K562 (cell line): ENCODE data around the gene LSR. TPM values are rescaled to one million over a fixed set of nuclear protein-coding genes. Genes with fewer than 3 reads are reported as not detected.
A peak's percentile ranks its signal among the peaks of the same experiment; 100 is the strongest.

ENCODE experiments used
- EP300 ChIP-seq: IDR thresholded peaks from 2 replicates; pipeline ENCODE4 v1.6.1; 2012; ENCODE audit warnings: low read length, improper control_type of control experiment
- GTF3C2 ChIP-seq: IDR thresholded peaks from 3 replicates; pipeline ENCODE4 v1.6.1; 2011; ENCODE audit warnings: borderline replicate concordance, mild to moderate bottlenecking, moderate library complexity; ENCODE audit not compliant: insufficient read length; ENCODE audit errors: extremely low read depth
- KHSRP ChIP-seq: fragments of 450-650 bp; IDR thresholded peaks from 2 replicates; pipeline ENCODE4 v1.6.1; 2017
- MGA ChIP-seq: fragments of 450-650 bp; IDR thresholded peaks from 2 replicates; pipeline ENCODE4 v1.6.1; 2016; ENCODE audit warnings: mild to moderate bottlenecking, moderate library complexity
- NFE2 ChIP-seq: IDR thresholded peaks from 2 replicates; pipeline ENCODE4 v1.6.1; 2014; ENCODE audit warnings: antibody characterized with exemption, low read depth
- TSC22D4 ChIP-seq: fragments of 450-650 bp; IDR thresholded peaks from 2 replicates; pipeline ENCODE4 v1.6.1; 2016; ENCODE audit warnings: missing genetic modification characterization, missing biosample characterization, control low read depth
- UBTF ChIP-seq, 2 experiments: IDR thresholded peaks; 2 replicates each; pipeline ENCODE4 v1.6.1; 2012; ENCODE audit warnings: improper control_type of control experiment in 2 of 2, low read depth in 2 of 2, low read length in 2 of 2, borderline replicate concordance in 1 of 2
- USF2 ChIP-seq: sonication (generic); formaldehyde crosslinking; IDR thresholded peaks from 2 replicates; pipeline ENCODE4 v1.5.0; 2020; ENCODE audit warnings: missing genetic modification reagents
- polyA plus RNA-seq, 8 experiments: library from polyadenylated mRNA; depleted of rRNA in 4 of 8; stranded (reverse) in 5 of 8; unstranded in 3 of 8; fragments of >200 nt; fragmentation: Nextera tagmentation in 2 of 8; fragmentation: Illumina TruSeq in 1 of 8; extraction: Ambion mirVana in 2 of 8; extraction: Trizol in 1 of 8; gene quantifications; 2 replicates each; pipeline versions ENCODE4 v1.2.1 to v1.2.3, GENCODE V29; 2011 to 2014; ENCODE audit warnings: inconsistent platforms in 1 of 8, missing spikeins in 1 of 8
- total RNA-seq, 7 experiments: library from RNA; depleted of rRNA in 6 of 7; stranded (reverse); fragments of >200 nt in 6 of 7; fragmentation: Illumina TruSeq in 2 of 7; extraction: Trizol in 2 of 7; gene quantifications; 2 replicates each; pipeline versions ENCODE4 v1.2.1 to v1.2.3, GENCODE V29; 2011 to 2021; ENCODE audit warnings: low replicate concordance in 1 of 7

The LSR gene
- total and polyA plus RNA-seq, 9 of the 15 experiments (the other 6 are each of a cell fraction or from before 2014, with no cell fraction given) = 0.44 to 87.9 (median 28.0) TPM

GRCh38 chr19:35213663-35214632 lies 34.9 kb upstream of the LSR start (continued):
- 0 out of 2 replicates have a peak, but pooled peaks have one; percentile 13 for TF ChIP-seq USF2 (CRISPR knock-in tag)
- no peak for TF ChIP-seq NFE2
- no peak for TF ChIP-seq KHSRP
- TF ChIP-seq UBTF (IDR thresholded peaks at IDR 0.05; ENCODE audit: borderline replicate concordance in 1 of 2, low read depth in 2 of 2, low read length in 2 of 2) = no peak
- TF ChIP-seq MGA = peak; percentile 37
- TF ChIP-seq TSC22D4 (tag) = no peak
- TF ChIP-seq EP300 = no peak
- TF ChIP-seq GTF3C2 = no peak
